ENCODE results near the gene CHCT1. TPM values are rescaled to one million over a fixed set of nuclear protein-coding genes. Genes with fewer than 3 reads are reported as not detected.
A peak's percentile ranks its signal among the peaks of the same experiment; 100 is the strongest.

CHCT1 gene
- total and polyA plus RNA-seq, 2 donors from 2014 or later = not detected

- no peak for TF ChIP-seq CTCF (IDR thresholded peaks at IDR 0.05; ENCODE audit: borderline replicate concordance, extremely low read depth, insufficient read depth)
- intact Hi-C loops (cut with DNase I) = no loop called here
- no peak for FAIRE-seq
Measured at GRCh38 chr17:60403962-60404361, 18.3 kb upstream of the CHCT1 start.

GRCh38 chr17:60406887-60407286, 15.4 kb upstream of the CHCT1 start:
- Histone ChIP-seq H3K9me3 (ENCODE audit: control insufficient read depth in 2 of 3, insufficient read depth in 1 of 3, low read length in 3 of 3) (no peaks in the 10 kb centered on the region), H3K36me3 (ENCODE audit: control insufficient read depth in 2 of 3, insufficient read depth in 3 of 3, low read length in 3 of 3) (no peaks in the 10 kb centered on the region), H3K9ac (ENCODE audit: low read length in 3 of 3) (no peak overlapping the region), H3K4me3 (ENCODE audit: low read length in 3 of 3) (no peak overlapping the region), H3K27me3 (ENCODE audit: control insufficient read depth, insufficient read depth, low read length) (no peaks in the 10 kb centered on the region), H3K4me1 (ENCODE audit: control insufficient read depth in 2 of 3, insufficient read depth in 2 of 3, low read depth in 1 of 3, low read length in 3 of 3) (no peaks in the 10 kb centered on the region), H3K27ac (ENCODE audit: low read depth in 2 of 2, low read length in 2 of 2) (no peak overlapping the region)
- intact Hi-C loops (cut with DNase I) = no loop called here
- DNase-seq (no peak), FAIRE-seq (no peak)
- no peak for TF ChIP-seq CTCF (IDR thresholded peaks at IDR 0.05; ENCODE audit: borderline replicate concordance, extremely low read depth, insufficient read depth)

More at GRCh38 chr17:60403962-60404361, 18.3 kb upstream of the CHCT1 start:
- H3K27me3 ChIP-seq (ENCODE audit: control insufficient read depth, insufficient read depth, low read length) = no peaks in the 10 kb centered on the region
- no peaks in the 10 kb centered on the region for H3K36me3 ChIP-seq (ENCODE audit: control insufficient read depth in 2 of 3, insufficient read depth in 3 of 3, low read length in 3 of 3)
- no peaks in the 10 kb centered on the region for H3K4me1 ChIP-seq (ENCODE audit: control insufficient read depth in 2 of 3, insufficient read depth in 2 of 3, low read depth in 1 of 3, low read length in 3 of 3)
- no peak overlapping the region for H3K9ac ChIP-seq (ENCODE audit: low read length in 3 of 3)
- no peaks in the 10 kb centered on the region for H3K9me3 ChIP-seq (ENCODE audit: control insufficient read depth in 2 of 3, insufficient read depth in 1 of 3, low read length in 3 of 3)
- no peak overlapping the region for H3K27ac ChIP-seq (ENCODE audit: low read depth in 2 of 2, low read length in 2 of 2)
- H3K4me3 ChIP-seq (ENCODE audit: low read length in 3 of 3) = no peak overlapping the region
- no peak for DNase-seq

GRCh38 chr17:60410001-60410400, 12.3 kb upstream of the CHCT1 start:
- Histone ChIP-seq H3K4me3 (ENCODE audit: low read length in 3 of 3) (no peak overlapping the region), H3K36me3 (ENCODE audit: control insufficient read depth in 2 of 3, insufficient read depth in 3 of 3, low read length in 3 of 3) (no peaks in the 10 kb centered on the region), H3K4me1 (ENCODE audit: control insufficient read depth in 2 of 3, insufficient read depth in 2 of 3, low read depth in 1 of 3, low read length in 3 of 3) (no peaks in the 10 kb centered on the region), H3K9me3 (ENCODE audit: control insufficient read depth in 2 of 3, insufficient read depth in 1 of 3, low read length in 3 of 3) (no peaks in the 10 kb centered on the region), H3K9ac (ENCODE audit: low read length in 3 of 3) (no peak overlapping the region), H3K27ac (ENCODE audit: low read depth in 2 of 2, low read length in 2 of 2) (no peak overlapping the region), H3K27me3 (ENCODE audit: control insufficient read depth, insufficient read depth, low read length) (no peaks in the 10 kb centered on the region)
- no peak for FAIRE-seq
- intact Hi-C loops (cut with DNase I) = no loop called here
- TF ChIP-seq CTCF (IDR thresholded peaks at IDR 0.05; ENCODE audit: borderline replicate concordance, extremely low read depth, insufficient read depth) = no peak
- peak in 1 of 5 donors; percentile 5 for DNase-seq

GRCh38 chr17:60412701-60413100, 9.6 kb upstream of the CHCT1 start:
- DNase-seq (no peak), FAIRE-seq (no peak)
- no peak overlapping the region for H3K9ac ChIP-seq (ENCODE audit: low read length in 3 of 3)
- H3K36me3 ChIP-seq (ENCODE audit: control insufficient read depth in 2 of 3, insufficient read depth in 3 of 3, low read length in 3 of 3) = no peaks in the 10 kb centered on the region
- no peaks in the 10 kb centered on the region for H3K4me1 ChIP-seq (ENCODE audit: control insufficient read depth in 2 of 3, insufficient read depth in 2 of 3, low read depth in 1 of 3, low read length in 3 of 3)
- H3K4me3 ChIP-seq (ENCODE audit: low read length in 3 of 3) = no peak overlapping the region
- H3K9me3 ChIP-seq (ENCODE audit: control insufficient read depth in 2 of 3, insufficient read depth in 1 of 3, low read length in 3 of 3) = no peaks in the 10 kb centered on the region
- no peak for TF ChIP-seq CTCF (IDR thresholded peaks at IDR 0.05; ENCODE audit: borderline replicate concordance, extremely low read depth, insufficient read depth)
- intact Hi-C loops (cut with DNase I) = no loop called here
- H3K27ac ChIP-seq (ENCODE audit: low read depth in 2 of 2, low read length in 2 of 2) = no peak overlapping the region
- no peaks in the 10 kb centered on the region for H3K27me3 ChIP-seq (ENCODE audit: control insufficient read depth, insufficient read depth, low read length)

All from kidney (tissue), 14 donors.